ENCODE data around the gene GPR34.
A peak's percentile ranks its signal among the peaks of the same experiment; 100 is the strongest.

The GPR34 gene

GRCh38 chrX:41730081-41730480 lies 41.3 kb downstream of the GPR34 start:
- Histone ChIP-seq H3K36me3 (ENCODE audit: insufficient read depth, low read length) (no peaks in the 10 kb centered on the region), H3K9me2 (ENCODE audit: low read depth, low read length) (no peaks in the 10 kb centered on the region), H3K27ac (ENCODE audit: low read depth, low read length, poor library complexity, severe bottlenecking) (peak overlapping the region; percentile 53), H3K4me1 (ENCODE audit: insufficient read depth, low read length, severe bottlenecking) (peaks cover 69% of the 10 kb centered on the region), H2AFZ (ENCODE audit: low read length) (no peak overlapping the region), H3K79me2 (ENCODE audit: insufficient read depth, low read length) (no peaks in the 10 kb centered on the region), H3K4me3 (ENCODE audit: low read depth, low read length, poor library complexity, severe bottlenecking) (no peak overlapping the region), H3F3A (ENCODE audit: insufficient read depth, low read length) (0 out of 2 replicates have a peak, but pooled peaks cover 4% of the 10 kb centered on the region), H3K9me3 (ENCODE audit: low read length) (no peaks in the 10 kb centered on the region), H3K9ac (ENCODE audit: low read length) (no peak overlapping the region), H3K27me3 (ENCODE audit: insufficient read depth, low read length) (no peaks in the 10 kb centered on the region), H3K4me2 (ENCODE audit: low read length) (no peak overlapping the region), H4K20me1 (ENCODE audit: insufficient read depth, low read length) (no peaks in the 10 kb centered on the region)
- TF ChIP-seq EZH2 (IDR thresholded peaks at IDR 0.05; ENCODE audit: borderline replicate concordance, low read length) = no peak
- TF ChIP-seq CTCF (IDR thresholded peaks at IDR 0.05; ENCODE audit: low read length) = no peak

GRCh38 chrX:41732260-41732659 lies 43.5 kb downstream of the GPR34 start:
- H3K27ac ChIP-seq (ENCODE audit: low read depth, low read length, poor library complexity, severe bottlenecking) = peak overlapping the region; percentile 74
- no peaks in the 10 kb centered on the region for H3K9me3 ChIP-seq (ENCODE audit: low read length)
- H3K4me2 ChIP-seq (ENCODE audit: low read length) = no peak overlapping the region
- H3K4me3 ChIP-seq (ENCODE audit: low read depth, low read length, poor library complexity, severe bottlenecking) = no peak overlapping the region
- H4K20me1 ChIP-seq (ENCODE audit: insufficient read depth, low read length) = no peaks in the 10 kb centered on the region
- no peaks in the 10 kb centered on the region for H3K79me2 ChIP-seq (ENCODE audit: insufficient read depth, low read length)
- H3K36me3 ChIP-seq (ENCODE audit: insufficient read depth, low read length) = no peaks in the 10 kb centered on the region; the same call in 1 of the 2 replicates
- TF ChIP-seq EZH2 (IDR thresholded peaks at IDR 0.05; ENCODE audit: borderline replicate concordance, low read length) (no peak), CTCF (IDR thresholded peaks at IDR 0.05; ENCODE audit: low read length) (no peak)
- no peaks in the 10 kb centered on the region for H3K27me3 ChIP-seq (ENCODE audit: insufficient read depth, low read length)
- no peak overlapping the region for H2AFZ ChIP-seq (ENCODE audit: low read length)
- no peaks in the 10 kb centered on the region for H3K9me2 ChIP-seq (ENCODE audit: low read depth, low read length)
- H3F3A ChIP-seq (ENCODE audit: insufficient read depth, low read length) = 0 out of 2 replicates have a peak, but pooled peaks cover 4% of the 10 kb centered on the region
- H3K4me1 ChIP-seq (ENCODE audit: insufficient read depth, low read length, severe bottlenecking) = peaks cover 69% of the 10 kb centered on the region
- no peak overlapping the region for H3K9ac ChIP-seq (ENCODE audit: low read length)

GRCh38 chrX:41733939-41734338 lies 45.2 kb downstream of the GPR34 start:
- TF ChIP-seq EZH2 (IDR thresholded peaks at IDR 0.05; ENCODE audit: borderline replicate concordance, low read length) (no peak), CTCF (IDR thresholded peaks at IDR 0.05; ENCODE audit: low read length) (no peak)
- H3K27ac ChIP-seq (ENCODE audit: low read depth, low read length, poor library complexity, severe bottlenecking) = peak overlapping the region; percentile 94

More at GRCh38 chrX:41733939-41734338, 45.2 kb downstream of the GPR34 start:
- H3K9me2 ChIP-seq (ENCODE audit: low read depth, low read length) = no peaks in the 10 kb centered on the region
- peak overlapping the region; percentile 36; the same call in 1 of the 2 replicates for H3K9ac ChIP-seq (ENCODE audit: low read length)
- no peak overlapping the region for H3K4me3 ChIP-seq (ENCODE audit: low read depth, low read length, poor library complexity, severe bottlenecking)
- H3K36me3 ChIP-seq (ENCODE audit: insufficient read depth, low read length) = no peaks in the 10 kb centered on the region; the same call in 1 of the 2 replicates
- H2AFZ ChIP-seq (ENCODE audit: low read length) = no peak overlapping the region
- peaks cover 68% of the 10 kb centered on the region for H3K4me1 ChIP-seq (ENCODE audit: insufficient read depth, low read length, severe bottlenecking)
- peak overlapping the region; percentile 48 for H3K4me2 ChIP-seq (ENCODE audit: low read length)
- no peaks in the 10 kb centered on the region for H3K79me2 ChIP-seq (ENCODE audit: insufficient read depth, low read length)
- 0 out of 2 replicates have a peak, but pooled peaks cover 4% of the 10 kb centered on the region for H3F3A ChIP-seq (ENCODE audit: insufficient read depth, low read length)
- no peaks in the 10 kb centered on the region for H3K9me3 ChIP-seq (ENCODE audit: low read length)
- no peaks in the 10 kb centered on the region for H3K27me3 ChIP-seq (ENCODE audit: insufficient read depth, low read length)
- H4K20me1 ChIP-seq (ENCODE audit: insufficient read depth, low read length) = no peaks in the 10 kb centered on the region
